HG02759 (cell line): Measurements from ENCODE around the gene GTF2IRD1.
"Not testable (repeated sequence)": the region's sequence is repeated elsewhere in the genome, so short reads cannot be mapped to it uniquely, and the experiment has no call there.

Source experiments
- ATAC-seq: cut with Tn5 transposase; IDR thresholded peaks from one replicate; pipeline ENCODE4 v1.9.1; 2021; ENCODE audit warnings: mild to moderate bottlenecking, moderate library complexity; ENCODE audit not compliant: unreplicated experiment

GTF2IRD1 gene

DNA sequence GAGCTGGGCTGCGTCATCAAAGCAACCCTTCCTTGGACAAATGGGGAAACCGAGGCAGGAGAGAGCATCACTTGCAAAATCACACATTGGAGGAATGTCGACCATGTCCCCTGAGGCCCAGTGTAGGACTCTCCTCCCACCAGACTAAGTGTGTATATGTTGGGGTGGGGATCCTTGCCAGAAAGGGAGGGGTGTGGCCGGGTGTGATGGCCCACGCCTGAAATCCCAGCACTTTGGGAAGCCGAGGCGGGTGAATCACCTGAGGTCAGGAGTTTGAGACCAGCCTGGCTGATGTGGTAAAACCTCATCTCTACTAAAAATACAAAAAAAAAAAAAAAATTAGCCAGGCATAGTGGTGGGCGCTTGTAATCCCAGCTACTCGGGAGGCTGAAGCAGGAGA, 23.3 kb upstream of the GTF2IRD1 start:
- not testable (repeated sequence) for ATAC-seq

DNA sequence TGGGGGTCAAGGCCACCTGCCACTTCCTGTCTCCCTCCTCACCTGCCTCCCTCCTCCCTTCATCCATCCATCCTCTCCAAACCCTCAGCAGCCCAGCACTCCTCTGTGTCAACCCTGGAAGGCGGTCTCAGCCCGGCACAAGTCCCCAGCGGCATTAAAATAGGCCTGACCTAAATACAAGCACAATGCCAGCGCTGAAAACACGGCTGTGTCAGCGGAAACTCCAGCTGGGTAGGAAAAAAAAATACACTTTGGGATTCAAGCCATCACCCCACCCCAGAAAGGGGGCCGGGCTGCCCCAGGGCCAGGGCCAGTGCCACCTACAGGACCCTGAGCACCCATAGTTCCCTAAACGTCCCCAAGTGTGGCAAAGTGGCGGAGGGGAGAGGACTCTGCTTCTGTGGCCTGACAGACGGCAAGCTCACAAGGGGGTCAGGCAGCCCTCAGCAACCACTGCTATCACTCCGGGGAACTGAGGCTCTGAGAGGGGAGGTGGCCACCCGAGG, 22.7 kb upstream of the GTF2IRD1 start:
- no peak for ATAC-seq

DNA sequence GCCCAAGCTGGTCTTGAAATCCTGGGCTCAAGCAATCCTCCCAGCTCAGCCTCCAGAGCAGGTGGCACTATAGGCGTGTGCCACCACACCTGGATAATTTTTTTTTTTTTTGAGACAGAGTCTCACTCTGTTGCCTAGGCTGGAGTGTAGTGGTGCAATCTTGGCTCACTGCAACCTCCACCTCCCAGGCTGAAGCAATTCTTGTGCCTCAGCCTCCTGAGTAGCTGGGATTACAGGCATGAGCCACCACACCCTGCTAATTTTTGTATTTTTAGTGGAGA, 16.5 kb upstream of the GTF2IRD1 start:
- not testable (repeated sequence) for ATAC-seq

DNA sequence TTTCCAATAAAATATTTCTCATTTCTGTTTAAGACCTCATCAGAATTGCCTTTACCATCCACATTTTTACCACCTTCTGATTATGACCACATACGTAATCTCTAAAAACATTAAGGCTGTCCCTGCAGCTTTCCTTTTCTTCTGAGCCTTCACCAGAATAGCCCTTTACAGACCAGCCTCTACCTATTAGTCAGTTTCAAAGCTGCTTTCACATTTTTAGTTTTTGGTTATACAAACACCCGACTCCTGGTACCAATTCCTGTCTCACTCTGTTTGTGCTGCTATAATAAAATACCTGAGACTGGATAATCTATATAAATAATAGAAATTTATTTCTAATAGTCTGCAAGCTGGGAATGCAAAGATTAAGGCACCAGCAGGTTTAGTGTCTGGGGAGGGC, 15.4 kb upstream of the GTF2IRD1 start:
- ATAC-seq = no peak

DNA sequence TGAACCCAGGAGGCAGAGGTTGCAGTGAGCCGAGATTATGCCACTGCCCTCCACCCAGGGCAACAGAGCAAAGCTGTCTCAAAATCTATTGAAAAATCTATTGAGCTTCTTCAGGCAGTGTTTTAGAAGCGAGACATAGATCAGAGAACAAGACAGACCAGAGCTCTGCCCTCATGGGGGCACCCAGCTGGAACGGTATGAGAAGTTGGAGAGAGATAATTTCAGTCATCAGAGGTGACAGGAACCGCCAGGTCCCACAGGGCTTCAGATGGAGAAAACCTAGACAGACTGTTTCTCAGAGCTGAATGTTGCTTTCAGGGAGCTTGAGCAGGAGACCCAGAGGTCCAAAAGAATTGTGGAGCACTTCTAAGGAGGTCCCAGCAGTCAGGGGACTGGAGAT, 14.2 kb upstream of the GTF2IRD1 start:
- ATAC-seq = no peak

DNA sequence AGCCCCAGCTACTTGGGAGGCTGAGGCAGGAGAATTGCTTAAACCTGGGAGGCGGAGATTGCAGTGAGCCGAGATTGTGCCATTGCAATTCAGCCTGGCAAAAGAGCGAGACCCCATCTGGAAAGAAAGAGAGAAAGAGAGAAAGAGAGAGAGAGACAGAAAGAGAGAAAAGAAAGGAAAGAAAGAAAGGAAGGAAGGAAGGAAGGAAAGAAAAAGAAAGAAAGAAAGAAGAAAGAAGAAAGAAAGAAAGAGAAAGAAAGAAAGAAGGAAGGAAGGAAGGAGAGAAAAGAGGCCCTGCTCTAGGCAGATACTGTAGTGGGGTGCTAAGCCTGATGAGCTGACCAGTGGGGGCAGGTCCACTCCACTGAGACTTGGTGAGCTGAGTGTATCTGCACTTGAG, 13.6 kb upstream of the GTF2IRD1 start:
- not testable (repeated sequence) for ATAC-seq

DNA sequence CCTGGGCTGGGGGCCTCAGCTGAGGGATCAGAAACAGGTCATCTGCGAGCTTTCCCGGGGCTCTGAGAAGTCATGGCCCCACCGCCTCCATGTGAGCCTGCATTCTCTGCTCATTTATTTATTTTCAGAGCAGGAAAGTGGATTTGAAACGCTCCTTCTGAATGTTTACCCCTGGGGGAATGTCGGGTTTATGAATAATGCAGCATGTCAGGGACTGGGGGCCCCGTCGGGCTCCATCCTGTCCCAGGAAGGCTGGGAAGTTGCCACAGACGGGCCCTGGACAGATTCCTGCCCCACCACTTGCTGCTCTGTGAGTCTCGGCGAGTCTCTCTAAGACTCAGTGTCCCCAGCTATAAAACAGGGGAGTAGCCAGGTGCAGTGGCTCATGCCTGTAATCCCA, 11.9 kb upstream of the GTF2IRD1 start:
- no peak for ATAC-seq

DNA sequence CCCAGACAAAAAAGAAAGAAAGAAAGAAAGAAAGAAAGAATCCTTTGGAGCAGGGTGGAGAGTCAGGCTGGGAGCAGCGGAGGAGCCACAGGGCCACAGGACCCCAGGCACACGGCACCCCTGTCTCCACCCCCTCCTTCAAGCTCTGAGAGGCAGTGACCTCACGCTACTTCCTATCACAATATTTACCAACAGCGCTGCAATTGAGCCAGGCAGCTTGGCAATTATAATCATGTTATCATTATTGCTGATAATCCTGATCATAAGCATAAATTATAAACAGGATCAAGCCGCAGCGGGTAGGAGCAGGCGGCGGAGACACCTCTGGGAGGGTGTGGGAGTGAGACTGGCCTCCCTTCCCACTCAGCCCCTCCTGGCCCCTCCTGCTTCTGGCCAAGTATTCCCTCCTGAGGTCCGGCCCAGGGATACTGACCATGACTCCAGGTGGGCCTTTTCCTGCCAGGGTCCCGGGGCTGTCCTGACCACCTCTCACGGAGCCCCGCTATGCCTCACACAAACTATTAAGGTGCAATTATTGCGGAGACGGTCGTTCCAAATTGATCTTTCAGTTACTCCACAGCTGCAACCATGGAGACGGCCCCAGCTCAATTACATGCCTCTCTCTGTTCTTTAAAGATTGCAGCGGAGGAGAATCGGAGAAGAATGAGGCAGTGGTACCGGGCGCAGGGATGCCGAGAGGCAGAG, 10.0 kb upstream of the GTF2IRD1 start:
- ATAC-seq = no peak

DNA sequence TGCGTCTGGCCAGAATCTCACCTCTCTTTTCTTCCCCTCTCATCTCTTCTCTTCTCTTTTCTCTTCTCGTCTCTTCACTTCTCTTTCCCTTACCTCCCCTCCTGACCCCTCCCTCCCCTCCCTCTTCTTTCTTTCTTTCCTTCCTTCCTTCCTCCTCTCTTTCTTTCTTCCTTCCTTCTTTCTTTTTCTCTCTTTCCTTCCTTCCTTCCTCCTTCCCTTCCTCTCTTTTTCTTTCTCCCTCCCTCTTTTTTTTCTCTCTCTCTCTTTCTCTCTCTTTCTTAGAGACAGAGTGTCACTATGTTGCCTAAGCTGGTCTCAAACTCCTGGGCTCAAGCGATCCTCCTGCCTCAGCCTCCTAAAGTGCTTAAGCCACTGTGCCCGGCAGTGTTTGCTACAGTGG, 4.6 kb upstream of the GTF2IRD1 start:
- no peak for ATAC-seq

DNA sequence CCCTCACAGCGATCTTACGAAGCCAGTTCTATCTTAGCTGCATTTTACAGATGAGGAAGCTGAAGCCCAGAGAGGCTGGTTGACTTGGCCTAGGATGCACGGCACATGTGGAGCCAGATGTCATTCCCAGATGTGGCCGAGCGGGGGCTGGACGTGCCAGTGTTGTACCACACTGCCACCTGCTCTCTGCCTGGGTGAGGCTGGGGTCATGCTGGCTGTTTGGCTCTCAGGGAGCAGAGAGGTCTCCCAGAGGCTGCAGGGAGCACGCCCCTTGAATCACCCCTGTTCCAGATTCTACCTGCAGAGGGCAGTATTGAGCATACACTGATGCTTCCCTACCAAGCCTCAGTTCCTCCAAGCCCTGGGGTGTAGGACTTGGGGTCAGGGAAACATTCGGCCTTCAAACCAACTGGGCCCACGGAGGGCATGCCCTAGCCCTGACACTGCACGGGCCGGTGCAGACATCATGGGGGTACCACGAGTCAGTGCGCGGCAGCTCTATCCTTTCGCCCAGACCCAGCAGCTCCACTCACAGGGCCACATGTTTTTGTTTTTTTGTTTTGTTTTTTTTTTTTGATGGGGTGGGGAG, 3.8 kb upstream of the GTF2IRD1 start:
- no peak for ATAC-seq

DNA sequence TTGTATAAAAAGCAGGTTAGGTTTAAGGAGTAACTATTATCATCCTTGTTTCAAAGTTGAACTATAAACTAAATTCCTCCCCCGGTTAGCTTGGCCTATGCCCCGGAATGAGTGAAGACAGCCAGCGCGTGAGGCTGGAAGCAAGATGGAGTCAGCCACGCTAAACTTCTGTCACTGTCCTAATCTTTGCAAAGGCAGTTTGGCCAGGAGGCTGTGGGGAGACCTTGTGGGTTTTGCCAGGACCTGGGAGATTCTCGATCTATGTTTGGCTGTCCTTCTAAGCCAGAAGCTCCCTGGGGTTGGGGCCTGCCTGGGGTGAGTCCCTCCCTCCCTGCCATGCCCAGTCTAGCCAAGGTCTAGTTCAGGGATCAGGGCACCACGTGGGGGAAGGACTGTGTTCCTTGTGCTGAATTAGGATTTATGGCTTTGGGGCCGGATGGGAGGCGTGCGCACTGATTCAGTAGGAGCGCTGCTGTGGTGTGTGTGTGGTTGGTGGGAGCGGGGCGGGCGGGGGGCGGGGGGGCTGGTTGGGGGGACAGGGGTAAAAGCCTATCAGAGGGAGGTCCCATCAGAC, 871 bp upstream of the GTF2IRD1 start:
- ATAC-seq = no peak

DNA sequence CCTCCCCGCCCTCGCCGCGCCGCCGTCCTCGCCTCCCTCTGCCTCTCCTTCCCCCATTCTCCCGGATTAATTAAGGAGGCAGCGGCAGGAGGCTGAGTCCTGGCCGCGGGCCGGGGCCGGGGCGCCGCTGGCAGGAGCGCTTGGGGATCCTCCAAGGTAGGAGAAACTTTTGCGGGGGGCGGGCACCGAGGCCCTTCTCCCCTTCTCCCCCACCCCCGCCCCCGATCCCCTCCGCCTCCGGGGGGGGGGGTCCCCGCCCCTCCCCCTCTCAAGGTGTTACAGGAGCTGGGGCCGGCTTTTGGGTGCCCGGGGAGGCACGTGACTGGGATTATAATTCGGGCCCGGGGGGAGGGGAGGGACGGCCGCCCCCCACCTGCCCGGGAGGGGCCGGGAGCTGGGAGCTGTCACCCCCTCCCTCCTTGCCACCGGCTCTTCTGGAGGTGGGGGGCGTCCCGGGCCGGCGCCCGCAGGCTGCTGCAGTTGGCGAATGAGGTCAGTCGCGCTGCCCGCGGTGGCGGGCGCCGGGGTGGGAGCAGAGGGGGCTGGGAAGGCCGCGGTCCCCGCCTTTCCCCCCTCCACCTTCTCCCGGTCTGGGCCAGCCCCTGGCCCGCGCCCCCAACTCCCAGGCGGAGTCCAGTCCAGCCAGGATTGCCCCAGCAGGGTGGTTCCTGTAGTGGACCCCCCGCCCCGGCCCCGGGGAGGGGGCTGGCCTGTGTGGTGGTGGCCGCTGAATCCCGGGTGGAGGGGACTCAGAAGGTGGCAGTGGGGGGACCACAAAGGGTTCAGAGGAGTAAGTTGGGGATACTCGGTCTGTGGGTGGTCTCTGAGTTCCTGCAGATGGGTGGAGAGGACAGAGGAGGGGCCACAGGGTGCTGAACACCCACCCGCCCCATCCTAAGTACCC, 567 bp downstream of the GTF2IRD1 start:
- ATAC-seq = no peak

DNA sequence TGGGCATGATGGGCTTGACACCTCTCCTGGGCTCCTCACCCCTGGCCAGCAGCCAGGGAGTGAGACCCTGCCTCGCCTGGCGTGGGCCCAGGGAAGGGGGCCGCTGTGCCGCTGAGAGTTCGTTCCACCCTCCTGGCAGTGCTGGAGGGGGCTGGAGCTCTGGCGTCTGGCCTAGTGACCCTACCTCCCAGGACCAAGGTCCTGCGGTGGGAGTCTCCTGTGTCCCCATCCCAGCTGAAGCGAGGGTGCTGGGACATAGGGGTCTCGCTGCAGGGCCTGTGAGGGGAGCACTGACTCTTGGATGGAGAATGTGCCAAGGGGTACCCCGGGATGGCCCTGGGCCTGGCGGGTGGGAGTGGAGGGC, 1.2 kb downstream of the GTF2IRD1 start:
- no peak for ATAC-seq

DNA sequence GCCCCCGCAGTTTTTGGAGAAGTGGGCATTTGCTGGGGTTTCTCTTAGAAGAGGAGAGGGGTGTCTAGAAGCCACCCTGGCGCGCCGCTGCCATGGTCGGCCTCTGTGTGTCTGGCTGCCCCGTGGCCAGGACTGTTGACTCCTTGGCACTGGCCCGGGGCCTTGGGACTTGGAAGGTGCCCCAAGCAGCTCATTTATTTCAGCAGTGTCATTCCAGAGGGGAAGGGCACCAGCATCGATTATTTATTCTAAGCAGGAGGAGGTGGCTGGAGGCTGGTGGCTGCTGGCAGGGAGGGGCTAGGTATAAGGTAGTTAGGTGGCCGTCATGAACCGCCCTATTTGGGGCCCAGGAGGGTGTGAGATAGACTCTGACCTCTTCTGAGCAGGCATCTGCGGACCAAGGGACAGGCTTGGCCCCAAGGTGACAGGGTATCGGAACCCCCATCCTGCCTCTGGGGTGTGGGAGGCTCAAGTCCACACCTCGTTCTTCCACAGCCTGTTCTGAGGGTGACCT, 1.6 kb downstream of the GTF2IRD1 start:
- ATAC-seq = no peak

DNA sequence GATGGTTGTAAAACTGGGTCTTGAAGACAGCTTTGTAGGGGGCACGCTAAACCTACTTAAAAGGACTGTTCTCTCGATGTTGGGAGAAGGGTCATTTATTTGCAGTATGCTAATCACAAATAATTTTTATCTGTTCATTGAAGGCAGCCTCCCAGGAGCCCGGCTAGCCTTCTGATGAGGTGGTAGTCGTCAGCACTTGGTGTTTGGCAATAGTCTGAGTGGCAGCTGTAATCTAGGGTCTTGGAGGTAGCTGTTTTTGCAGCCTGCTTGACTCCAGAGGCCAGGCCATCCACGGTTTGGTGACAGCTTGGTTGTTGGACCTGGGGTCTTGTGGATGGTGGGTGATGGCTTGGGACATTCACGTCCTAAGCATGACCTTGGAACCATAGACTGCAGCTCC, 2.2 kb downstream of the GTF2IRD1 start:
- no peak for ATAC-seq

DNA sequence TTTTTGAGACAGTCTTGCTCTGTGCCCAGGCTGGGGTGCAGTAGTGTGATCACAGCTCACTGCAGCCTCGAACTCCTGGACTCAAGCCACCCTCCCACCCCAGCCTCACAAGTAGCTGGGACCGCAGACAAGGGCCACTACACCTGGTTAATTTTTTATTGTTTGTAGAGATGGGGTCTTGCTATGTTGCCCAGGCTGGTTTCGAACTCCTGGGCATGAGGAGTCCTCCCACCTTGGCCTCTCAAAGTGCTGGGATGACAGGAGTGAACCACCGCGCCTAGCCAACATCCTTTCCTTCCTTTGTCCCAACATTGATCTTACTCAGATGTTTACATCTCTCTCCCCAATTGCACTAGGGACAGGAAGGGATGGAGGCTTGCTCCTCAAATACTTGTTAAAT, 3.3 kb downstream of the GTF2IRD1 start:
- ATAC-seq = no peak

DNA sequence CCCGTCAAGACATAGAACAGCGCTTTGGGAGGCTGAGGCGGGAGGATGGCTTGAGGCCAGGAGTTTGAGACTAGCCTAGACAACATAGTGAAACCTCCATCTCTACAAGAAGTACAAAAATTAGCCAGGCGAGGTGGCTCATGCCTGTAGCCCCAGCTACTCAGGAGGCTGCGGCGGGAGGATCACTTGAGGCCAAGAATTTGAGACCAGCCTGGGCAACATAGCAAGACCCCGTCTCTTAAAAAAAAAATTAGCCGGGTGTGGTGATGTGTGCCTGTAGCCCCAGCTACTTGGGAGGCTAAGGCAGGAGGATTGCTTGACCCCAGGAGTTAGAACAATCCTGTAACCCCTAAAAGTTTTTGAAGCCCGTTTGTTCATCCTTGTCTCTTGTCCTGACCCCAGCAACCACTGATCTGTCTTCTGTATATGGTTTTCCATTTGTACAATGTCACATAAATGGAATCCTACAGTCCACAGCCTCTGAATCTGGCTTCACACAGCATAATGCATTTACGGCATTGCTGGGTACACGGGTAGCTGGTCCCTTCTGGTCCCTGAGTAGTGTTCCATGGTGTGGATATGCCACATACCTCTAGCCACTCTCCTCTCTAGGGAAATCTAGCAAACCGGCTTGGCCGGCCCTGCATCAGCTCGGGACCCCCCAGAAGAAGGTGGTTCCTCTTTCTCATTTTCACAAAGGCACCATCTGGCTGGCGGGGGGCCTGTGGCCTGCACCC, 8.4 kb downstream of the GTF2IRD1 start:
- no peak for ATAC-seq

DNA sequence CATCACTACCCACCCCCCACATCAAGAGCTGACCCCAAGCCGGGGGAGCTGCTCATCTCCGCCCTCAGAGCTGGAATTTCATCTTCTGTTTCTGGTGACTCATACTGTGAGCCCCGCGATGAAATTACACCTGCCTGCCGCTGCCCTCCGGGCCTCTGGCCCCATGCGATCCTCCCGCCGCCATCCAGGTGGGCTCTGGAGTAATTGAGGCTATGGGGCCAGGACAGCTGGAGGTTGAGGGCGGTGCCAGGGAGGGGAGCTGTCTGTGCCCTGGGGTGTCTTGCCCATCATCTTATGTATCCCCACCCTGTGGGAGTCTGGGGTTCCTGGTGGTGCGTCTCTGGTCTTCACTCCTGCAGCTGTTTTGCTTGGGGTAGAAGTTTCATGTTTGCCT, 9.0 kb downstream of the GTF2IRD1 start:
- no peak for ATAC-seq

DNA sequence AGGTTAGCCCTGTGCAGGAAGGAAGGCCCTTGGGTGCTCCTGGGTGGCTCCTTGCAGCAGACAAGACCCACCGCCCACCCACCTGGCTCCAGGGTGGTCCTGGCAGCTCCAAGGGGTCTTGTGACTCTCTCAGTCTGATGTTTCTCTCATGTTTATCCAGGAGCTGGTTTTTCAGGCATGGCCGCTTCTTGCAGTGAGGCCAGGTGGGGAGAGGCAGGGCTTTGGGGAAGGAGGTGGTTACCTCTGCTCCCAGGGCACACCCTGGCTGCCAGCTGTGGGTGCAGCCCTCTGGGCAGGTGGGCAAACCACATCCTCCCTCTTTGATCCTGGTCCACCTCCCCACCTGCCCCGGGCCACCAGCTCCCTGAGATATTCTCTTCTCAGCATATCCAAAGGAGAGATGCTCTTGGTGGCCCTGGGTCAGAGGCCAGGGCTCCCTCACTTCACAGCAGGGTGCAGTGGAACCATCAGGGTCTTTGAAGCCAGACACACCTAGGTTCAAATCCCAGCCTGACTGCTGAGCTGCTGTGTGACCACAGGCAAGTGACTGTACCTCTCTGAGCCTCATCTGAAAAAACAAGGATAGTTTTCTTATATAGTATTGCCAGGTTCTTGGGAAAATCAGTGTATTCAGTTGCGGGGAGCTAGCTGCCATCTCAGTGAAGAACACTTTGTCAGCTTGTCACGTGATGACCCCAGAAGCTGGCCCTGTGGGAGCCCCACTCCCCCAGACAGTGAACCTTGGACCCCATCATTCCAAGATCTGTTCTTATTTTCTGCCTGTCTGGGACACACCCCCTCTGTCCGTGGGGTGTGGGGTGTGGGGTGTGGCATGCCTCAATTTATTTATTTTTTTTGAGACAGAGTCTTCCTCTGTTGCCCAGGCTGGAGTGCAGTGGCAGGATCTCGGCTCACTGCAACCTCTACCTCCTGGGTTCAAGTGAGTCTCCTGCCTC, 11.5 kb downstream of the GTF2IRD1 start:
- no peak for ATAC-seq
